Liver (tissue), 3 donors: ENCODE measurements around the gene STK24.

Experiments
- JUND ChIP-seq, 2 donors: IDR thresholded peaks; 2 replicates each; pipeline ENCODE4 v1.6.1; 2016; ENCODE audit warnings: antibody characterized with exemption in 2 of 2
- RAD21 ChIP-seq, 2 donors: IDR thresholded peaks; 2 replicates each; pipeline ENCODE4 v1.6.1; 2016; ENCODE audit warnings: antibody characterized with exemption in 2 of 2, mild to moderate bottlenecking in 2 of 2
- RXRA ChIP-seq, 2 donors: IDR thresholded peaks; 2 replicates each; pipeline ENCODE4 v1.6.1; 2017 to 2018; ENCODE audit warnings: antibody characterized with exemption in 2 of 2, mild to moderate bottlenecking in 1 of 2
- TAF1 ChIP-seq: conservative IDR thresholded peaks from 2 replicates; pipeline ENCODE4 v1.6.1; 2016; ENCODE audit warnings: antibody characterized with exemption, mild to moderate bottlenecking
- YY1 ChIP-seq: IDR thresholded peaks from 2 replicates; pipeline ENCODE4 v1.6.1; 2016; ENCODE audit warnings: antibody characterized with exemption, mild to moderate bottlenecking
- TF ChIP-seq, protein P1 (sequence below): fragments of 150-350 bp; IDR thresholded peaks from 2 replicates; pipeline ENCODE4 v1.5.1; 2017; ENCODE audit warnings: improper control_type of control experiment, low read depth, low read length; ENCODE audit not compliant: missing input control
- TF ChIP-seq, protein P2 (sequence below): IDR thresholded peaks from 2 replicates; pipeline ENCODE4 v1.6.1; 2016; ENCODE audit warnings: antibody characterized with exemption
- TF ChIP-seq, protein P3 (sequence below): IDR thresholded peaks from 2 replicates; pipeline ENCODE4 v1.6.1; 2016; ENCODE audit warnings: antibody characterized with exemption
- donor health status: healthy.
- donor health status: healthy.

DNA sequence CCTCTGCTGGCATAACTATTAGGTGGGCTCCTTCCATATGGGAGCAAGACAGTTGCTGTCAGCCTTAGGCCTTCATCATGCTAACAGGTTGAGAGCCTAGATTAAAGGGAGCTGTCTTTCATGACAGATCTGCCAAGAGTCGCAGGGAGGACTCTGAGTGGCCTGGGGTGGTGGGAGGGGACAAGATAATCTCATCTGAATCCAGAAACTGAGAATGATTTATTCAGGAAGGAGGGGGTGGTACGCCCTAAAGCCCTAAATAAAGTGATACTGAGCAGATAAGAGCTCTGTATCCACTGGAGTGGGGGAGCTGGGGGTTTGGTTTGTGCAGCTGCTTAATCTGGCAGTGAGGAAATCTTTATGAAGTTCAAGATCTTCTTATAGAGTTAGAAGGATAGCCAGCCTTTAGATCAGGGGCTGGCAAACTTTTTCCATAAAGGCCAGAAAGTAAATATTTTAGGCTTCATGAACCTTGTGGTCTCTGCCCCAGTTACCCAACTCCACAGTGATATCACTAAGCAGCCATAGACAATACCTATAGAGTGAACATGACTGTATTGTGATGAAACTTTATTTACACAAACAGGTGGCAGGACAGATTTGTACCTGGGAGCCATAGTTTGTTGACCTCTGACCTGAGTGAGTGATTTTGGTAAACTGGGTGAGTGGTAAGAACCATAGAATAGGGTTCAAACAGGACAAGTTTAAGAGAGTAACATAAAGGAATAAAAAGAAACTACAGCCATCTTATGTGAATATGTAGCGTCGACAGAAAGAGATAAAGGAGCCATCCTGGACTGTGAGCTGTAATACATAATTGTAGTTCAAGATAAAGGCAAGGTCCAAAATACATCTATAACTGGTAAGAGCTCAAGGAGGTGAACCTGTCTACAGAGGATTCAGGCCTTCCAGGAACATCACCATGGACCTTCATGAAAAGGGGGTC is 9.8 kb upstream of the STK24 start:
- TF ChIP-seq, protein P1, sequence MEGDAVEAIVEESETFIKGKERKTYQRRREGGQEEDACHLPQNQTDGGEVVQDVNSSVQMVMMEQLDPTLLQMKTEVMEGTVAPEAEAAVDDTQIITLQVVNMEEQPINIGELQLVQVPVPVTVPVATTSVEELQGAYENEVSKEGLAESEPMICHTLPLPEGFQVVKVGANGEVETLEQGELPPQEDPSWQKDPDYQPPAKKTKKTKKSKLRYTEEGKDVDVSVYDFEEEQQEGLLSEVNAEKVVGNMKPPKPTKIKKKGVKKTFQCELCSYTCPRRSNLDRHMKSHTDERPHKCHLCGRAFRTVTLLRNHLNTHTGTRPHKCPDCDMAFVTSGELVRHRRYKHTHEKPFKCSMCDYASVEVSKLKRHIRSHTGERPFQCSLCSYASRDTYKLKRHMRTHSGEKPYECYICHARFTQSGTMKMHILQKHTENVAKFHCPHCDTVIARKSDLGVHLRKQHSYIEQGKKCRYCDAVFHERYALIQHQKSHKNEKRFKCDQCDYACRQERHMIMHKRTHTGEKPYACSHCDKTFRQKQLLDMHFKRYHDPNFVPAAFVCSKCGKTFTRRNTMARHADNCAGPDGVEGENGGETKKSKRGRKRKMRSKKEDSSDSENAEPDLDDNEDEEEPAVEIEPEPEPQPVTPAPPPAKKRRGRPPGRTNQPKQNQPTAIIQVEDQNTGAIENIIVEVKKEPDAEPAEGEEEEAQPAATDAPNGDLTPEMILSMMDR = no peak
- TF ChIP-seq, protein P2, sequence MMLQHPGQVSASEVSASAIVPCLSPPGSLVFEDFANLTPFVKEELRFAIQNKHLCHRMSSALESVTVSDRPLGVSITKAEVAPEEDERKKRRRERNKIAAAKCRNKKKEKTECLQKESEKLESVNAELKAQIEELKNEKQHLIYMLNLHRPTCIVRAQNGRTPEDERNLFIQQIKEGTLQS = no peak
- TF ChIP-seq, protein P3, sequence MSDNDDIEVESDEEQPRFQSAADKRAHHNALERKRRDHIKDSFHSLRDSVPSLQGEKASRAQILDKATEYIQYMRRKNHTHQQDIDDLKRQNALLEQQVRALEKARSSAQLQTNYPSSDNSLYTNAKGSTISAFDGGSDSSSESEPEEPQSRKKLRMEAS = no peak
- TF ChIP-seq TAF1 (no peak), RXRA (IDR thresholded peaks at IDR 0.05) (no peak), RAD21 (IDR thresholded peaks at IDR 0.05) (no peak), YY1 (no peak), JUND (IDR thresholded peaks at IDR 0.05) (no peak)
